Measurements from ENCODE around the gene SMOC1.

The SMOC1 gene

DNA sequence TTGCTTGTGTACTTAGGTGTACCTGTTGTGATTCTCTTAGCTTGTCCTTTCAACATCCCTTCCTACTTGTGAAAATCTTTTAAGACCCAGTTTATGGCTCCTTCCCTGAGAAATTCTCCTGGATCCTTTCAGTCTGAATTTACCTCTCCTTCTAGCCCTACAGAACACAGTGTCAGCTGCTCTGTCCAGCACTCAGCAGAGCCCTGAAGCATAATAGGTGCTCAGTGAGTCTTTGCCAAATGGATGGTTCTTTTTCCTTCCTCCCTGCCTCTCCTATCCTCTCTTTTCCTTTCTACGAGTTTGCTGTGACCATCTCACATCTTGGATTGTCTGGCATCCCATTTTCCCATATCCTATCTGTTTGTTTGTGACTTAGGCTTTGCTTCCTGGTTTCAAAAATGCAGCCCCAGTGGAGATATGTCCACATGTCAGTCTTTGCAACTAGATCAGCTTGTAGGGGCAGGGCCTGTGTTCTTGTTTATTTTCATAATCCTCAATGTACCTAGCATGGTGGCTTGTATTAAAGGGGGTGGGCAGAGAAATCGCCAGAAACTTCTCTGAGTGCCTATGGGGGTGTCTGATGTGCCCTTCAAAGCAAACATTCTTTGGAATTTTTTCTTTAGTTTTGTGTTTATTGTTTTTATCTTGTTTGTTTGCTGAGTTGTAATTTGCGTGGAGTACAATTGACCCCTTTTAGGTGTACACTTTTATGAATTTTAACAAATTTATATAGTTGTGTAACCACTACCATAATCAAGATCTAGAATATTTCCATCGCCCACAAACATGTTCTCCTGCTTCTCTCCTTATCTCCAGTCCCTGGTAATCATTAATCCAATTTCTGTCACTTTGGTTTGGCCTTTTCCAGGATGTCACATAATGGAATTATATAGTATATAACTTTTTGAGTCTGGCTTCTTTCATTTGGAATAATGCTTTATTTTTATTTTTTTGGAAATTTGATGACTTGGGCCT is 62.8 kb downstream of the SMOC1 start:
- peak; percentile 83 for DNase-seq (ENCODE audit: low spot score)

DNA sequence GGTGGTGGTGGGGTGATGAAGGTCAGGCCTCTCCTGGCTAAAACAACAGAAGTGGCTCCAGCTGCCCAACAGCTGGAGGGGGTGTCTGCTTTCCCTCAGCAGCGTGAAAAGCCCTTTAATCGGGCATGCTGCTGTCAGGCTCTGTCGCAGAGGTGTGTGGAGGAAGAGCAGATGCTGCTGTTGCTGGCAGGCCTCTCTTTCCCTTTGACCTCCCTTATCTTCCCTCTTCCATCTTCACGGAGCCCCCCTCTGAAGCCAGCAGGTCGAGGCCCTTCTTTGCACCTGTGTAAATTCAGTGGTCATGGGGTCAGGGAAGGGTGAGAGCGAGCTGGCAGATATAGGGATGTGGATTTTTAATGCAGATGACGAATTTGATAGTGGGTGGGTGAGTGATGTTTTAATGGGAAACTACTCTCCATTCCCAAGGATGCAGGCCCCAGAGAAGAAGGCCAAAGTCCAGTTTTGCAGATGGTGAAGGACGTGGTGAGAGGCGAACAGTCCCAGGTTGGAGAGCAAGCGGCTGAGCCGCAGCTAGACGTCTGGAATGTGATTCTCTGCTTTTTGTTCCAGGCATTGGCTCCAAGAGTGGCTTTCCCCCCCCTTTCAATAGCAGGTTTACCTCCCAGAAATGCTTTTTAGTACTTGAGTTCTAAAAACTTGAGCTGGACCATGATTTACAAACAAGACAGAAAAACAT is 64.0 kb downstream of the SMOC1 start:
- DNase-seq (ENCODE audit: low spot score) = peak; percentile 98

DNA sequence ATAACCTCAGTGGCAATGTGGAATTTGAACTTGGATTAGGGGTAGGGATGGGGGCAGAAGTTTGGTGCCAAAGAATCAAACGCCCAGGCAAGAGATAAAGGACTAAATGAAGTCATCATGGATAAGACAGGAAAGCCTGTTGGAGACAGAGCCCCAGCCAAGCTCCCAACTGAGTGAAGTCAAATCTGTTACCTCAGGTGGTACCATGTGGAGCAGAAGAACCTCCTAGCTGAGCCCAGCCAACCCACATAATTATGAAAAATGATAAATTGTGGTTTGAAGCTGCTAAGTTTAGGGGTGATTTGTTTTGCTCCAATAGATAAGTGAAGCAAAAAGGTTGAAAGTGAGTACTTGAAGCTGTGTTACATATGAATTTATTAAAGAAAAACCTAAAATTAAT is 66.1 kb downstream of the SMOC1 start:
- DNase-seq (ENCODE audit: low spot score) = no peak

DNA sequence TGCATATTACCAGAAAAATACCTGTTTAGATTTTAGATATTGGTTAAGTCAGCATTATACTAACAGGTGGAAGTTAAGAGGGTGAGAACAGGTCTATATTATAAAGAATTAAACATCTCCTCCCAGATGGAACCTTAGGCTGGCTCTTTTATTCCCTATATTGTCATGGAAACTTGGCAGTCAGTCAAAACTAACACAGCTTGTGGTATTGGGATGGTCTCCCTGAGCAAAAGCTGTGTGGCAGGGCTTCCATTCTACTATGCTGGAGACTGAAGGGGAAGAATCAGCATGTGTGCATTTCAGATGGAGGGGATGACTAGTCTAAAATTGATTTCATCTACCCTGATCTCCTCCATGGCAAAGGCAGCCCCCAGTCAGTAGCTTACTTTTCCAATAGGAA is 66.7 kb downstream of the SMOC1 start:
- no peak for DNase-seq (ENCODE audit: low spot score)

GRCh38 chr14:69948351-69948750 is 69.1 kb downstream of the SMOC1 start:
- no peak for DNase-seq (ENCODE audit: low spot score)

DNA sequence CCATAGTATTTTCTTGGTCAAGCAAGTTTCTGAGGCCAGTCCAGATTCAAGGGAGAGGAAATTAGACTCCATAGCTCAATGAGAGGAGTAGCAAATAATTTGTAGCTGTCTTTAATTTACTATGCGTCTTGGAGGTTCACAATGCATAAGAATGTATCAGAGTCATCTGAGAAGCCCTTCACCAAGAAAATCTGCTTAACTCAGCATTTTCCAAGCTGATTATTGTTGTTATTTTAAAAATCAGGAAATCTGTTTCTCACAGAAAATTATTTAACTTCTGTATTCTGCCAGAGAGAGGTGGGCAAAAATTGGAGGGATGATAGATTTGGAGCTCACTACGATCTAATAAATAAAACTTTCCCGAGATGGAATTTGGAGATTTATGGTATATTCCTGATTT is 72.0 kb downstream of the SMOC1 start:
- DNase-seq (ENCODE audit: low spot score) = no peak

DNA sequence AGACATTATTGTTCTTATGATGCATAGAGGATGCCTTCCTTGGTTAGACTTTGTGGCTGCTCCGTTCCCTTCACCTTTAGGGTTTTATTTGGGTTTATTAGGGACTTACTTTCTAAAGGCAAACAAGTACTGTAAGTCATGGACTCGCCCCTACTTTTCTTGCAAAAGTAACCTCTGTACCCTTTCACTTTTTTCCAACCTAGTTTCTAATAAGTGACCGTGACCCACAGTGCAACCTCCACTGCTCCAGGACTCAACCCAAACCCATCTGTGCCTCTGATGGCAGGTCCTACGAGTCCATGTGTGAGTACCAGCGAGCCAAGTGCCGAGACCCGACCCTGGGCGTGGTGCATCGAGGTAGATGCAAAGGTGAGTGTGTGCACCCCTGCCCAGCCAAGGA is 72.7 kb downstream of the SMOC1 start:
- no peak for DNase-seq (ENCODE audit: low spot score)

GRCh38 chr14:69953266-69953915 is 74.2 kb downstream of the SMOC1 start:
- no peak for DNase-seq (ENCODE audit: low spot score)

DNA sequence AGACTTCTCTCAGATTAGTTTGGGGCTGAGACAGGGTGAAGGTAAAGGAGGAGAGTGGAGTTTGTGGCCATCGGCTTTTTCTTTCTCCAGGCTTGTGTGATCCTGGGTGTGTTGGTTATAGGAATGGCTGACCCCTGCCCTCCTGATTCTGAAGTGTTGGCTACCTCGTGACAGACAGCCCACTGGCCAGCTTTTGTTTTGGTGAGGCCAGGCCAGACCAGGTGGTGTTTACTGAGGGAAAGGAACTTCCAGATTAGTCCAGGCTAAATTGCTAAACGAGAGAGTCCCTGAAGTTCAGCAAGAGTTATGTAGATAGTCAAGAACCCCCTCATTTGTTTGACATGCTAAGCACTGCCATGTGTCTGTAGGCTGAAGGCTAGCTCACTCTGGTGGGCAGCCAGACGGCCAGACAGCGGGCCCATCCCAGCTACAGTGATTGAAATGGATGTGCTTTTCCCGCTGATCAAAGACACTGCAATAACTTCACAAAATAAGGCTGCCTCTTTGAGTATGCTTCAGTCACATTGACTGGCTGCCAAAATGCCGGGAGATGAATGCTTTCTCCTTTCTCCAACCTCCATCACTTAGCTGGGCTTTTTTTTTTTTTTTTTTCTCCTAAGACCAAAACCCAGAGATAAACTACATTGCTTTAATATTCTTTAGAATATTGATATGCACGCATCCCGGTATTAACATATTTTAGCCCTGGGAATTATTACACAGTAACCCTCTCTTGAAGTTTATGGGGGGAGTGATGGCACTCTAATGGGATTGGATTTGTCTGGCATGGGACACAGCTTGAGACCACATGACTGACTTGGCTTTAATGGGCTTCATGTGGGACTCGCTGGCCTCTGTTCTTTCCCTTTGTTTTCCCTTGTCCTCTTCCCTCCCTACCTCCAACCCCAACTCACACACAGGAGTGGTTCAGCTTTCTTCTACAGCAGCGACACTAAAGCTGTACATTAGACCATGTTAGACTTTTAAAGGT is 76.9 kb downstream of the SMOC1 start:
- no peak for DNase-seq (ENCODE audit: low spot score)

DNA sequence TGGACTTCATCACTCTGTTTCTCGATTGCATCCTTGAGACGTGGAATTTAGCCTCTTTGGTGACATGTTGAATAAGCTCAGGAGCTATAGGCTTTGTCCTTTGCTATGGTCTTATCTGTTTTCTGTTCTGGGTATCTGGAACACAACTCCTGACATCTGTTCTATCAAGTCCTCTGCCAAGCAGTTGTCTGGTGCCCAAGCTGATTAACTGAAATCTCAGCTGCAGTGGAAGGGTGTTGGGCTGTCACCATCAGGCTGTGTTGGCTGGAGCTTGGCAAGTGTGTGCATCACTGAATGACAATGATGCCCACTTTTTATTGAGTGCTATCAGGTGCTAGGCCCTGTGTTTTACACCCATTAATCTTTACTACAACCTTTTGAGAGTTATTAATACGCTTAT is 77.8 kb downstream of the SMOC1 start:
- DNase-seq (ENCODE audit: low spot score) = no peak

GRCh38 chr14:69957986-69958385 is 78.8 kb downstream of the SMOC1 start:
- no peak for DNase-seq (ENCODE audit: low spot score)

- no peak for DNase-seq (ENCODE audit: low spot score)
Observed at GRCh38 chr14:69959136-69959535, 79.9 kb downstream of the SMOC1 start.

DNA sequence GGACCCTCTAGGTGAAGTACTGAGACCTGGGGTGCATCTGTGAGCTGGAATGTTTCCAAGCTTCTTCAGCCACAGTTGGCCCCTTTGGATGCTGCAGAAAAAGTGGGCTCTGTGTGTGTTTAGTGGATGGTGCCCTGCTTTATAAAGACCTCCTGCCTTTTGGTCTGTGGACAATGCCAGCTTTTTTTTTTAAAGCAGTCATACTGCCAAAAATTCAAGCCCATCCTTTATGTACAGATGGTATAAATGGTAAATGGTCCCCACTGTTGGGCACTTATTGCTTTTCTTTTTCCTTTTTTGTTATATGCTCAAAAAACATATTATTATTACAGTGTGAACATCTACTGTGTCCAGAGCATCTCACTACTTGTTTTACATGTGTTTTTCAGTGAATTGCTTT is 81.1 kb downstream of the SMOC1 start:
- no peak for DNase-seq (ENCODE audit: low spot score)

DNA sequence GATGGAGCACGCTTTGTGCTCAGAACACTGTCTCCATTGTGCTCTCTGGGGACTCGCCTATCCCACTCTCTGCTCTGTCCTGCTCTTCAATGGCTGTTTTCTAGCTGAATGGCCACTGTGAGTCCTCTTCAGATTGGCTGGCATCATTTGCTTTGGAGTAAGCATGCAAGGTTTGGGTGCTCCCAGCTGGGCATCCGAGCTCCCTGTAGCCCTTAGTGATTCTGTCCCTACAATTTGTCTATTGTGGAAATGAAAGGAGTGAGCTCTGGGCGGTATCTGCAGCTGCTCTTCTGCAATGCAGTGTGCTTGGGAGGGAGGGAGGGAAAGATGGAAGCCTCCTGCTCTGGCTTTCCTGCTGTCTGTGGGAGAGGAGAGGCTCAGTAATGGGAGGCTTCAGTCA is 84.8 kb downstream of the SMOC1 start:
- DNase-seq (ENCODE audit: low spot score) = no peak

- no peak for DNase-seq (ENCODE audit: low spot score)
Observed at GRCh38 chr14:69964841-69965240, 85.6 kb downstream of the SMOC1 start.

DNA sequence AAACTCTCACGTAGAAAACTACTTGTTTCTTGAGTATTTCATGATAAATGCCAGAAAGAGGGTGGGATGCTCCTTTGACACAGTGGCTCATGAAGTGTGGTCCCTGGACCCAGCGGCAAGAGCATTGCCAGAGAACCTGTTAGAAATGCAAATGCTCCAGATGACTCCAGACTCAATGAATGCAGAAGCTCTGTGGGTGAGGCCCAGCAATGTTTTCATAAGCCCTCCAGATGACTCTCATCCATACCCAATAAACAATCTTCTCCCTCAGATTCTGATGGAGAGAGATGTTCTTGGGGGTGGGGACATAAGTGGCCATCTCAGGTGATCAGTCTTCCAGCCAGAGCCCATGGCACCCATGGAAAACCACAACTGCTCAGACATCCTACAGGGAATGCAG is 88.9 kb downstream of the SMOC1 start:
- no peak for DNase-seq (ENCODE audit: low spot score)

DNA sequence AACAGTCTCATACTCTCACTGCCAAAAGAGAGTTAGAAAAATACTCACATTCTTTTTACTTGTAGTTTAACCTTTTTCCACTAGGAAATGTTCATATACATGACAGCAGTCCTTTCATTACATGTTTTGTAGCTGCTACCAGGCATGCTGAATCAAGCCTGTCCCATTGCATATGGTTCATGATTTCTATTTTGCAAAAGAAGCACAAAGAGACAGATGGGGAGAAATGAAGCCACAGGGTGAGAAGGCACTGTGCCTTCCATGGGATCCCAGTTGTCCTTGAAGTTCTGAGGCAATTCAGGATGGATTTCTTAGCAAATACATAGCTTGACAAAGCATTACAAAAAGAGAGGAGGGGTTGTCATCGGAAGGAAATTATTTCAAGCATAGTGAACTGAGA is 89.5 kb downstream of the SMOC1 start:
- no peak for DNase-seq (ENCODE audit: low spot score)

- DNase-seq (ENCODE audit: low spot score) = no peak
Observed at GRCh38 chr14:69972755-69973154, 93.5 kb downstream of the SMOC1 start.

DNA sequence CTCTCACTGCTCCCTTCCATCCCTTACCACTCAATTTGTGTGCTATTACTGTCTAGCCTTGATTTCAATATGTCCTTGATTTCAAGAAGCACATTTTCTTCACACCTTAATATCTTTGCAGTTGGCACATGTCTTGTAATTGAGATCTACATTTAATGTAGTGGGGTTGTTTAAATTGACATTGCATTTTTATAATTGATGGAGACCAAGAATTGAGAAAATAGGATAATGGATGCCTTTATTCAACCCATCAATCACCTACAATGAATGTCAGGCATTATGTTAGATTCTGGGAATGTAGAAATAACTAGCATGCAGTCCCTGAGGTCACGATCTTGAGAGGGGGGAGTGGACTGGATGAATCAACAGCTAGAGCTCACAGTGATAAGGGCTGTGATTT is 94.6 kb downstream of the SMOC1 start:
- DNase-seq (ENCODE audit: low spot score) = no peak

DNA sequence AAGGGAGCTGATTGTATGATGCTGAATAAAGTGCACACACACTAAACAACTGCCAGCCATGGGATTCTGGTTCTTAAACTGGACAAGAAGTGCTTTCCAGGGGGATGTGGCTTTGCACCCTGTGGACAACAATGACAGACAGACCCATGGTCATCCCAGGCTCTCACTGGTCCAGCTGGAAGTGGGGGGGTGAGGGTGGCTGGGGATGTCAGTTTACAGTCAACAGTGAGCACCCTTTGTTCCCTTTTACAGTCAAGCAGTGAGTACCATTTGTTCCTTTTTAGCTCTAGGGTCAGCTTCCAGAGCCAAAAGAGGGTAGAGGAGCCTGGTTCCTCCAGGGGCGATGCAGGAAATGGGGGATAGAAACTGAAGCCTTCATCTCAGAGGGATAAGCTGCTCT is 100.7 kb downstream of the SMOC1 start:
- DNase-seq (ENCODE audit: low spot score) = no peak

Measured in SK-N-DZ (cell line).